COR-L47 (cell line): ENCODE results near the gene SH2D6.
A peak's percentile ranks its signal among the peaks of the same experiment; 100 is the strongest.

ENCODE experiments used
- DNase-seq: peaks from one replicate; lab custom pipeline; 2025; lab: John Stamatoyannopoulos, UW

SH2D6 gene

DNA sequence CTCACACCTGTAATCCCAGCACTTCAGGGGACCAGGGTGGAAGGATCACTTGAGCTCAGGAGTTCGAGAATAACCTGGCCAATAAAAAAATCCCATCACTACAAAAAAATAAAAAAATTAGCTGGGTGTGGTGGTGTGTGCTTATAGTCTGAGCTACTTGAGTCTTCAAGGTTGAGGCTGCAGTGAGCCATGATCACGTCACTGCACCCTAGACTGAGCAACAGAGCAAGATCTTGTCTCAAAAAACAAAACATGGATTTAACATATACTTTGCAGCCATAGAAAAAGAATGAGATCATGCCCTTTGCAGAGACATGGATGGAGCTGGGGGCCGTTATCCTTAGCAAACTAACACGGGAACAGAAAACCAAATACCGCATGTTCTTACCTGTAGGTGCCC is 22.2 kb downstream of the SH2D6 start:
- DNase-seq, result no peak

DNA sequence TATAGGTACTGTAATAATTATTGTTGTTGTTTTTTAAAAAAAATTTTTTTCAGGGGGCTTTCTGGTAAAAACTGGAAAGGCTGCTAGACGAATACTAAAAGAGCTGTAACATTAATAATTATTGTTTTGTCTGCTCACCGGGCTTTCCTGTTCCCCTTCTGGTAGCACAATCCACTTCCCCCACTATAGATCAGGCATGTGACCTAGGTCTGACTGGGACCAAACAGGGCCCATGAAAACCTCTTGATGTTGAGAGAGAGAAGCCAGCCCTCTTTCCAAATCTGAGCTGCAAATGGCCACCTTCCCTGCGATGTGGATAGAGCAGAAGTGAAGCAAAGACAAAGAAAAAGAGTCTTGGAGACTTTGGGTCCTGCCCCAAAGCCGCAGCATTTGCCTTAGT is 23.4 kb downstream of the SH2D6 start:
- DNase-seq, result no peak

DNA sequence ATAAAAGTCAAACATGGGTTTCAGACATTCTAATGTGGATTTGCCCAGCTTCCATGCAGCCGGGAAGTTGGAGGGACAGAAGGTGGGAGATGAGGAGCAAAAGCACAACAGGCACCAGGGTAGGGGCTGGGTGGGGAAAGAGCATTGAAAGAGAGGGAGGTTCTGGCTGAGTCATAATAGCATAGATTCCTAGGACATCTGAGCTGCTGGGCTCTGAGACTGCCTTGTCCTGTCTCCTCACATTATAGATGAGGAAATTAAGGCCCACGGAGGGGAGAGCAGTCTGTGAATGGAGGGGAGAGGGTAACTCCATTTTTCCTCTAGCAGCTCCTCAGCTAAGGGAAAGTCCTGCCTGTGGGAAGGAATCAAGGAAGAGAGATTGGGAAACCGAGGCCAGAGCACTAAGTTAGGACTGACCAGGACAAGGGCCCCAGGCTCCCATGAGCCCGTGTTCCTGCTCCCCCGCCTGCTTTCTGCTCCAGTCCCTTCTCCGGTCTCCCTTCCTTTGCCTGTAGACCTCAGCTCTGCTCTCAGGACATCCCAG is 26.2 kb downstream of the SH2D6 start:
- no peak for DNase-seq

DNA sequence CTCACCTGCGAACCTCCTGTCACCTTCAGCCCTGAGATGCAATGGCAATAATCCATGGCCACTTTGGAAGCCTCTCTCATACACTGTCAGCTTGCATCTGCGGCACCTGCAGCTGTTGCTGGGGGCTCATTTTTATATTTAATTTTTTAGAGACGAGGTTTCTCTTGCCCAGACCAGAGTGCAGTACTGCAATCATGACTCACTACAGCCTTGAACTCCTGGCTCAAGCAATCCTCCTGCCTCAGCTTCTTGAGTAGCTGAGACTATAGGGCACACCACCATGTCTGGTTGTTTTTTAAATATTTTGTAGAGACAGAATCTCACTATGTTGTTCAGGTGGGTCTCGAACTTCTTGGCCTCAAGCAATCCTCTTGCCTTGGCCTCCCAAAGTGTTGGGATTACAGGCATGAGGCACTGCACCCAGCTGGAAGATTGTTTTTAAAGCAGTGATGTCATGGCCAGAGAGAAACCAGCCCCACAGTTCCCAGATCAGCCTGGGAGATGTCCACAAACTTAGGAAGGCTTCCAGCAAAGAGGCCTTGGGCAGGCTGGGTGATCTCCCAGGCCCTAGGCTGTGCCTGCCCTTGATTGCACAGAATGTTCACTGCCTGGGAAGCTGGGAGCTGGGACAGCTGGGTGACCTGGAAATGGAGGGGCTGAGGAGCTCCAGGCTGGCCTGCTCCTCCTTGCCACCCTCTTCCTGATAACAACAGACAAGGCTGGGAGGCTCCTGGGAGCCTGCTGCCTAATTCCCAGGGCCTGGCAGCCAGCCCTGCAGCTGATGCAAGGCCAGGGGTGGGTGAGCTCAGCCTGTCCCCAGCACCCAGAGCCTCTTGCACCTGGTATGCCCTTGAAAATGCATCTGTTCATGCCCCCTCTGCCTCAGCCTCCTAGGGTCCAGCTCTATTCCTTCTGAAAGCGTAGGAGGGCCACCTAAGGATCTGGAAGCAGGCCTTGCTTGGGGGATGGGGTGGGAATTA is 27.1 kb downstream of the SH2D6 start:
- no peak for DNase-seq

DNA sequence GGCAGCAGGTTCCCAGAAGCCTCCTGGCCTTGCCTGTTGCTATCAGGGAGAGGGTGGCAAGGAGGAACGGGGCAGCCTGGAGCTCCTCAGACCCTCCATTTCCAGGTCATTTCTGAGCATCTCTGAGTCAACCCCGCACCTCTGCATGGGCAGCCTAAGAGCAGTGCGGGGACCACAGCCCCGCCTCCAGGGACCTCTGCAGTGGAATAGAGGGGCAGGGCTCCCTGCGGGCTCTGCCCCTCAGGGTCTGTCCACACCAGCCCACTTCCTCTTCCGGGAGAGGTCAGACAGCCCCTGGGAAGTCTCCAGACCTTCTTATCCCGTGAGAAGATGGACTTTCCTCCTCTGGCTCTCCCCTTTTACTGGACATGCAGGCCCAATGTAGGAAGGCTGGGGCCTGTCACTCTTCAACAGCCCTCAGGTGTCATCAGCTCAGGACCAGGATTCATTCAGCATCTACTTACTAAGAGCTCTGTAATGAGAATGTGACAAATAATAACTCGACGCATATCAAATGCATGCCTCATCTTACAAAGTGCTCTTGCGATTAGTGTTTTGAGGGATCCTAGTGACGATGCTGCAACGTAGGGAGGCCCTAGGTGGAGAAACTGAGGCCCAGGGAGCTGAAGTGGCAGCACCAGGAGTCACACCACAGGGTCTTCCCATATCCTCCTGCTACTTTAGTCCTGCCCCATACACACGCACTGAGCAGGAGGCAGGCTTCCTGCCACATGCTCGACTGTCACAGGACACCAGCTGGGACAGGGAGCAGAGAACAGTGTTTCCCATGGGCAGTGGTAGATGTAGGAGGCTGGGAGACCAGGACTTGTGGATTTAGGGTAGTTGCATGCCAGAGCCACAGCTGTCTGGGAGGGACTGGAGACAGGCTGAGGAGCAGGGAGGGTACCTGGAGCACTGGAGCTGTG is 28.0 kb downstream of the SH2D6 start:
- no peak for DNase-seq

DNA sequence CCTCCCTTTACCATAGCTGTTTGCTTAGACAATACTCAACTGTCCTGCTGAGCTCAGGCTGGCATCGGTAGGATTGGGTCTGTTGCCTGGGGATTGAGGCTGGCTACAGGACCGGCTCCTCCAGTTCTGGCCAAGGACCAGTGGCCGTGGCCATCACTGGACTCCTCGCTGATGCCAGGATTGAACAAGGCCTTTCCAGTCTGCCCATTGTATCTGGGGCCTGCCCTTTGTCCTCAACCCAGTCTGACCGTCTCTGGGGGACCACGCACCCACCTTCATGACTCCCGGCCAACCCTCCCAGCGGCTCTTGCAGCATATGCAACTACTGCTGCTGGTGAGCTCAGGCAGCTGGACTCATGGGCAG is 28.7 kb downstream of the SH2D6 start:
- DNase-seq, result no peak

DNA sequence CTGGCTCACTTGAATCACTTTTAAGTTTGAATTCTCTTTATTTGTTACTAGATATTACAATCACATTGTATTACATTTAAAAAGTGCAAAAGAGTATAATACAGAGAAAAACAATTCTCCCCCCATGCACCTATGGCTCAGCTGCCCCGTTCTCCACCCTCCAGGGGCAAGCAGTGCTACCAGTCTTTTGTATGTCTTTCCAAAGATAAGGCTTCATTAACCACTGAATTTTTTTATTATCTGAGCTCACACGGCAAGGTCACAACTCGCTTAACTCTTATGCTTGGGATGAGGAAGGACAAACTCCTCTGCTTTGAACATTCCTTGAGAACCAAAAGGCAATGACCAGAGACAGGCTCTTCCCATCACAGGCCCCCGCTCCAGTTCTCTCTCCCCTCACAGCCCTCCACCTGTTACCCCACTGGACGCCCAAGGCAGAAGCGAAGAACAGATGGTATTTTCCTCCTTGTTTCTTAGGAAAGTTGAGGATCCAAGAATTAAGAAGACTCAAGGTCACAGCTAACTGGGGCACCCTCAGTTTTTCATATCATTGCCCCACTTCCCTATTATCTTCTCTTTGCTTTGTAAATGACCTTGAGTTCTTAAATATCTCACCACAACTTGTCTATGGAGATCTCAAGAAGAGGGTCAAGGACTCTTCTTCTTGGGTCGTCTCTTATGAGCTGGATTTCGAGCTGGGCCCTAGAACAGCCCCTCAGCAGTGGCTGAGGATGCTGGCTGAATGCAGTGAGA is 30.1 kb downstream of the SH2D6 start:
- no peak for DNase-seq

DNA sequence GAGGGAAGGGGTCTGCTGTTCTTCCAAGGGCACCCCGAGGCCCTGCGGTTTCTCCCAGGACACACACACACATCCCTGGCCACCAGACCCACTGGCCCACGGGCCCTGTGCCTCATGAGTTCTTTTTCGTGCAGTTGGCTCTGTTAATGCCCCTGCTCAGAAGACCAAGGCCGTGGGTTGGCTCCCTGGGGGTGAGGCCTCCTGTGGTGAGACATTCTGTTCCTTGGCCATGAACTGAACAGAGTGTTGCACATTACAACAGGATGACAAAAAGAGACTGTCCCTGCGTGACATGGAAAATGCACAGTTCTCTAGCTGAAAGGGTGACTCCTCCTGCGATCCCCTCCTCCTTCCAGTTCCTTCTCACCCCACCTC is 30.7 kb downstream of the SH2D6 start:
- no peak for DNase-seq

DNA sequence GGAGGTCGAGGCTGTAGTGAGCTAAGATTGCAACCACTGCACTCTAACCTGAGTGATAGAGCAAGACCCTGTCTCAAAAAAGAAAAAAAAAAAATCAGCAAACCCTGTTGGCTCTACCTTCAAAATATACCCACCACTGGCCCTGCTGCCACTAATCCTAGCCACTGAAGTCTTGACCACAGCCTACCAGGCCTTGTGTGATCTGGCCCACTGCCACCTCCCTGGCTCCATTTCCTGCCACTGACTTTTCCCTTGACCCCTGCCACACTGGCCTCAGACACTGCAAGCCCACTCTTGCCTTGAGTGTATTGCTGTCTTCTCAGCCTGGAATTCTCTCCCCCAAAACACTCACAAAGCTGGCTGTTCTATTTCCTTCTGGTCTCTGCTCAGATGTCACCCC is 33.7 kb downstream of the SH2D6 start:
- no peak for DNase-seq

DNA sequence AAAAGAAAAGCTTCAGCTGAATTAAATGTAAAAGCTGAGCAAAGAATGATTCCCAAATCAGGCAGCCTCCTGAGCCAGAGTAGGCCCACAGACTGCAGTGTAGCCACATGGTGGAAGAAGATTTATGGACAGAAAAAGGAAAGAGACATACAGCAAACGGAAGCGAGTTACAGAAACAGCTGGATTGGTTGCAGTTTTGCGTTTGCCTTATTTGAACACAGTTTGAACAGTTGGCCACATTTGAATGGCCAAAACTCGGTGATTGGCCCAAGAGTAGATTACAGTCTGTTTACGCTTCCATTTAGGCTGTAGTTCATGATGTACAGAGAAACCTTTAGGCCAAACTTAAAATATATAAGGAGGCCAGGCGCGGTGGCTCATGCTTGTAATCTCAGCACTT is 35.1 kb downstream of the SH2D6 start:
- no peak for DNase-seq

DNA sequence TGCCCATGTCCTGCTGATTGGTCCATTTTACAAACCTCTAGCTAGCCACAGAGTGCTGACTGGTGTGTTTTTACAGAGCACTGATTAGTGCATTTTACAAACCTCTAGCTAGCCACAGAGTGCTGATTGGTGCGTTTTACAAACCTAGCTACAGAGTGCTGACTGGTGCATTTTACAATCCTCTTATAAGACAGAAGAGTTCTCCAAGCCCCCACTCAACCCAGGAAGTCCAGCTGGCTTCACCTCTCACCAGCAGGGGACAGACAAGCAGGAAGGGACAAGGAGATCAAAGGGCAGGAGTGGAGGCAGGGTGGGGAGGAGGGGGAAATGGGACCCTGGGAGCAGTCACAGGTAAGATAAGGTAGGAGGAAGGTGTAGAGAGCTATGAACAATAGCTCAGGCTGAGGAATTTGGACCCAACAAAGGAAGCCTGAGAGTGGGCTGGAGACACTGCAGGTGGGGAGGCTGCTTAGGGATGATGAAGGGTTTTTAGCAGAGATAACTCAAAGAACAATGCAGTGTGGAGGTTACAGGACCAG is 37.1 kb downstream of the SH2D6 start:
- no peak for DNase-seq

DNA sequence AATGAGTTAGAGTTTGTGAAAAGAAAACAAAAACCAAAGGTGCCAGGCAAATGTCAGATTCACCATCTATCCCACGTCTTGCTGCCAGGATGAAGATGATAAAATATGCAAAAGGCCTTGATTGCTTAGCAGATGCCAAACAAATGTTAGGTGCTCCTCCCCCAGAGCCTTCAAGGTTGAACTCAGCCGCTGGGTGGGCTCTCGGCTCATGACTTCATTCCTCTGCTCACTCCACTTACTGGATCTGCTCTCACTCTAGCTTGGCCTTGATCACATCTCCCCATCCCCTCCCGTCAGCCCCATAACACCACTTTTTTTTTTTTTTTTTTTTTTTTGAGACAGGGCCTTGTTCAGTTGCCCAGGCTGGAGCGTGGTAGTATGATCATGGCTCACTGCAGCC is 38.5 kb downstream of the SH2D6 start:
- no peak for DNase-seq

DNA sequence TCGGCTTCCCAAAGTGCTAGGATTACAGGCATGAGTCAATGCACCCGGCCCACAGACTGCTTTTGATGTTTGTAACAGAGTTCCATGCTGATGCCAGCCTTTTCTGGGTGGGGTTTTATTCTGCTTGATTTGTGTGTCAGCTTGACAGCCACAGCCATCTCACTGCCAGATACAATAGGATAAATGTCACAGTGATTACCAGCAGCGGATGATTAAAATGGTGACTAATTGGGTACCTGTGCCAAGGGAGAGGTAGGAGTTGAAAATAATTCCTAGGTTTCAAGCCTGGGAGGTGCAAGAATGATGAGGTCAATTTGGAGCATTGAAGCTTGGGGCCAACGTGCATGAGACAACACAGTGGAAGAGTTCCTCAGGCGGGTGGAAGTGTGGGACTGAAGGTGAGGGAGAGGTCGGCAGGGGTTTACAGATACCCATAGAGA is 39.4 kb downstream of the SH2D6 start:
- peak; percentile 66 for DNase-seq

DNA sequence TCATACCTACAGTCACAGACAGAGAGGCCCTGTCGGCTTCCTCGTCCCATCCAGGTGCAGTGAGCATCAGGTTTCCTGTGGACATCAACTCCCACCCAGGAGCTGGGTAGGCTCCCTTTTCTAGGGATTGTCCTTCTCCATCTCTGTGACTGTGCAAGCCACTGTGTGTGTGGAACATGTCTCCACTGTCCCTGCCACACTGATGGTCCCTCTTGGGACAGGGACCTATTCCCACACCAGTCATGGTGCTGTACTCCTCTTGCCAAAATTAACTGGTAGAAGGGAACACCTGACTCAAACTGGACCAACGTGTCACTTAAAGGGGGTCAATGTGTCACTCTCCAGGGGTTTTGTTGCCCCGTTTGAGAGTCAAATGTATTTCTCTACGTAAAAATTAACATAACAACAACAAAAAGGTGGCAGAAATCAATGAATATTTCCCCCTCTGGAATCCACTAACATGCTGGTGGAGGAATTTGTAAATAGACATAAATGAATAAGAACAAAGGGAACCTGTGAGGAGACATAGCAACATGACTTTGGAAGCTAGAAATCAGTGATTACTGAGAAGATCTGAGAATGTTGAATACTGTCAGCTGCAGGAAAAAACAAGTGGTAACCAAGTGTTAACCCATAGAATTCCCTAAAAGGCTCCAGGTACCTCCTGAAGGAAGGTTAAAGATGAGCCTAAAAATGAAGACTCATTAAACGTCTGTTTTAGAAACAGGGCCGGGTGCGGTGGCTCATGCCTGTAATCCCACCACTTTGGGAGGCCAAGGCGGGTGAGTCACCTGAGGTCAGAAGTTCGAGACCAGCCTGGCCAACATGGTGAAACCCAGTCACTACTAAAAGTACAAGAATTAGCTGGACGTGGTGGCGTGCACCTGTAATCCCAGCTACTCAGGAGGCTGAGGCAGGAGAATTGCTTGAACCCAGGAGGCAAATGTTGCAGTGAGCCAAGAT is 40.4 kb downstream of the SH2D6 start:
- DNase-seq, result no peak

DNA sequence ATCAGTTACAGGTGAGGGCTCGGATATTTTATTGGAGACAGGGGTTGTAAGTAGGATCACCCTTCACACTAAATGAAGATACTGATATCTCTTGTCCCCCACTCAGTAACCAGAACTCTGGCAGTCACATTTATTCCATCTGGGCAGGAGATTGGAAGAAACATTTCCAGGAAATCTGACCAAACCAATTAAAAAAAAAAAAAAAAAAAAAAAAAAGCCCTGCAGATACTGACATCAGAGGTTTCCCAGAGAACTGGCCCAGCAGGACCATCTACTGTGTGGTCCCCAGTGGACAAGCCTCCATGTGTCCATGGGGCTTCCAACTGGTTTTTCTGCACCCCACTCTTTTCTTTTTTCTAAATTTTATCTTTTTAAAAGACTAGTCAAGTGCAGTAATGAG is 41.3 kb downstream of the SH2D6 start:
- no peak for DNase-seq

DNA sequence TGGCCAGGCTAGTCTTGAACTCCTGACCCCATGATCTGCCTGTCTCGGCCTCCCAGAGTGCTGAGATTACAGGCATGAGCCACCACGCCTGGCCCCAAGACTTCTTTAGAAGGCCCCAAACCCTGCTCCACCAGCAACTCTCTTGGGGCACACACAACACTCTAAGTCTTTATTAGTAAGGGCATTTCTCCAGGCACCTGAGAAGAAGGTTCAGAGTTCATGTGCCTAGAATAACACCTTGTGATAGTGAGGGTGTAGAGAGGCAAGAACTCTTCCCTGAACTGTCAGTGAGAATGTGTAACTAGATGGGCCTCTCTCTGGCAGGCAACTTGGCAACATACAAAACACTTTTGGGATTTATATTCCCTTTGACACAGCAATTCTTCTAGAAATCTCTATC is 43.8 kb downstream of the SH2D6 start:
- no peak for DNase-seq

DNA sequence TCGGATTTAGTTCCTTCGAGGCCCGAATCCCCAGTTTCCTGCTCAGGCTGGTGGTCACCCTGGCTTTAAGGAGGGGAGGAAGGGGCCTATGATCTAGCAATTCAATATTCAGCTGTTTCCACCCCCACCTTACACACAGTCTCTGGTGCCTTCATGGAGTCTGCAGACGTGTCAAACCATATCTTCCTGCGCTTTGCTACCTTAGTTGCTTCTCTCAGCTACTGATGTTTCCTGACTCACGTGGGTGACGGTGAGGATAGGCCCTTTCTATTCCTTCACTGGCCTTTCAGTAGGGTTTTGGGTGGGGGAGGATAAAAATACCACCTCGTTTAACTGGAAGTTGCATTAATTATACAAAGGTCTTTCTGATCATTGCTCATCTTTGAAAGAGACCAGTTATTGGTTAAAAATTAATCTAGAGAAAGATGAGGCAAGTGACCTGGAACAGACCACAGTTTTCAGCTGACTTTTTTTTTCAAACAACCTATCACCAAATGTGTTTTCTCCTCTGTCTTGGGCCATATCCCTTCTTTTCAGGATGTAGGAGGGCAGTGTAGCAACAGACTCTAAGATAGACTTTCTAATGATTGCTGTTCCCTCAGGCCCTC is 49.7 kb downstream of the SH2D6 start:
- DNase-seq, result no peak

DNA sequence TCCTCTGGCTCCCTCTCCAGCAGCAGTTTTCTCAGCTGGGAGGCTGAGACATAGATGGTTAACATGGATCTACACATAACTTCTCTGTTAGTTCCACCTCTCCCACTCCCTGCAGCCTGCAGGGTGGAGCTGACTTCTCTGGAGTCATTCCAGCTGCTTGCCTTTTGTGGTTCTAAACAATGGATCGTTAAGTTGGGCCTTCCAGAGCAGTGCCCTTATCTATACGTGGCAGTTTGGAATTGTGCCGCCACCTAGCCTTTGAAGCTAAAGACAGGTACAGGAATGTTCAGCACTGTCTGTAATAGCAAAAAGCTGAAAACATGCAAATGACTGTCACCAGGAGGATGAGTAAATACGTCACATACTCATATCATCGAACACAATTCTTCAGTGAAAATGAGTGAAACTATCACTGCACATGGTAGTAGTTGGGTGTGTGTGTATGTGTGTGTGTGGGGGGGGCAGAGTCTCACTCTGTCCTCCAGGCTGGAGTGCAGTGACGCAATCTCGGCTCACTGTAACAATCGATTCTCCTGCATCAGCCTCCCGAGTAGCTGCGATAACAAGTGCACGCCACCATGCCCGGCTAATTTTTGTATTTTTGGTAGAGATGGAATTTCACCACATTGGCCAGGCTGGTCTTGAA is 50.3 kb downstream of the SH2D6 start:
- DNase-seq, result peak; percentile 70
